ENCODE data around the gene TYW3. TPM values are rescaled to one million over a fixed set of nuclear protein-coding genes. Genes with fewer than 3 reads are reported as not detected.

Gene TYW3
- total RNA-seq, 1 experiment from 2014 or later = 32.9 TPM

DNA sequence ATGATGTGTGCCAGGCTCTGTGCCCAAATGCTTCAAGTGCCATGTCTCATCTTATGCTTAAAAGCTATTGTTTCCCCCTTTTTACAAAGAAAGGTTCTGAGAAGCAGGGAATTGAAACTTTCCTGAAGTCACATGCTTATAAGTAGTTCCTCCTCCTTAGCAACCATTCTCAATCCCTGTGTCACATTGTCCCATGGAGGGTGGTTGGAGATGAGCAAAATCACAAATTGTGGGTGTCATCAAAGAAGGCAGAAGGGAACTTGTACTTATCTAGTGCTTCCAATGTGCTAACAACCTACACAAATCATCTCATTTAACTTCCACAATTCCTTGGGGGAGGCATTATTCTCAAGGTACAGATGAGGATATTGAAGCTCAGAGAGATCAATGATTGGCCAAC, 49.3 kb upstream of the TYW3 start (continued):
- TF ChIP-seq PRRX2 (CRISPR knock-in tag; IDR thresholded peaks at IDR 0.05) (no peak), RORB (CRISPR knock-in tag; IDR thresholded peaks at IDR 0.05) (no peak), CBFB (CRISPR knock-in tag; IDR thresholded peaks at IDR 0.05; ENCODE audit: low read depth) (no peak)
- TF ChIP-seq, protein P1, sequence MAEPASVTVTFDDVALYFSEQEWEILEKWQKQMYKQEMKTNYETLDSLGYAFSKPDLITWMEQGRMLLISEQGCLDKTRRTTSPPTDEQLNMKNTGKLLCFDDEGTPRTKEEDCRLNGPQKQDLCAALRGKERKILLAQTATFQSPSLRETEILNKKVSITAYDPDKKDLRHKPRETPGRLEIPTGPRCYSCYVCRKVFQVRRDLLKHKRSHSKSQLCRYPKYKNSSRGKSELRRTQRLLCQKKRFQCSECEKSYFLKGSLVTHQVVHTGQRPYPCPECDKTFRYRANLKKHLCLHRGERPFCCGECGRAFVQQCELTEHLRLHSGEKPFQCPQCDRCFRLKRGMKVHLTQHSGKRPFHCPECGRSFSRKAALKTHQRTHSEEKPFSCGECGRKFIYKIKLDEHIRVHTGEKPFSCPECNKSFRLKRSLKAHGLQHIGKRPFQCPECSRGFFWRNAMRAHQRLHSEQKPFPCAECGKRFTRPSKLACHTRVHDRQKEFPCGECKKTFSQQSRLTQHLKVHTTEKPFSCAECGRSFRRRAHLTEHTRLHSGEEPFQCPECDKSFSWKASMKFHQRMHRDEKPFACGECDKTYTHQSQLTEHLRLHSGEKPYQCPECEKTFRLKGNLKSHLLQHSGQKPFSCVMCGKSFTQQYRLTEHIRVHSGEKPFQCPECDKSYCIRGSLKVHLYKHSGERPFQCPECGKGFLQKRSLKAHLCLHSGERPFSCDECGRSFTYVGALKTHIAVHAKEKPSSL (CRISPR knock-in tag; conservative IDR thresholded peaks at IDR 0.05) = no peak
- TF ChIP-seq, protein P2, sequence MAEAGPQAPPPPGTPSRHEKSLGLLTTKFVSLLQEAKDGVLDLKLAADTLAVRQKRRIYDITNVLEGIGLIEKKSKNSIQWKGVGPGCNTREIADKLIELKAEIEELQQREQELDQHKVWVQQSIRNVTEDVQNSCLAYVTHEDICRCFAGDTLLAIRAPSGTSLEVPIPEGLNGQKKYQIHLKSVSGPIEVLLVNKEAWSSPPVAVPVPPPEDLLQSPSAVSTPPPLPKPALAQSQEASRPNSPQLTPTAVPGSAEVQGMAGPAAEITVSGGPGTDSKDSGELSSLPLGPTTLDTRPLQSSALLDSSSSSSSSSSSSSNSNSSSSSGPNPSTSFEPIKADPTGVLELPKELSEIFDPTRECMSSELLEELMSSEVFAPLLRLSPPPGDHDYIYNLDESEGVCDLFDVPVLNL (CRISPR knock-in tag; IDR thresholded peaks at IDR 0.05; ENCODE audit: borderline replicate concordance, low read depth) = no peak
- TF ChIP-seq, protein P3, sequence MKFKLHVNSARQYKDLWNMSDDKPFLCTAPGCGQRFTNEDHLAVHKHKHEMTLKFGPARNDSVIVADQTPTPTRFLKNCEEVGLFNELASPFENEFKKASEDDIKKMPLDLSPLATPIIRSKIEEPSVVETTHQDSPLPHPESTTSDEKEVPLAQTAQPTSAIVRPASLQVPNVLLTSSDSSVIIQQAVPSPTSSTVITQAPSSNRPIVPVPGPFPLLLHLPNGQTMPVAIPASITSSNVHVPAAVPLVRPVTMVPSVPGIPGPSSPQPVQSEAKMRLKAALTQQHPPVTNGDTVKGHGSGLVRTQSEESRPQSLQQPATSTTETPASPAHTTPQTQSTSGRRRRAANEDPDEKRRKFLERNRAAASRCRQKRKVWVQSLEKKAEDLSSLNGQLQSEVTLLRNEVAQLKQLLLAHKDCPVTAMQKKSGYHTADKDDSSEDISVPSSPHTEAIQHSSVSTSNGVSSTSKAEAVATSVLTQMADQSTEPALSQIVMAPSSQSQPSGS (CRISPR knock-in tag; IDR thresholded peaks at IDR 0.05; ENCODE audit: borderline replicate concordance, low read depth) = no peak
- TF ChIP-seq, protein P4, sequence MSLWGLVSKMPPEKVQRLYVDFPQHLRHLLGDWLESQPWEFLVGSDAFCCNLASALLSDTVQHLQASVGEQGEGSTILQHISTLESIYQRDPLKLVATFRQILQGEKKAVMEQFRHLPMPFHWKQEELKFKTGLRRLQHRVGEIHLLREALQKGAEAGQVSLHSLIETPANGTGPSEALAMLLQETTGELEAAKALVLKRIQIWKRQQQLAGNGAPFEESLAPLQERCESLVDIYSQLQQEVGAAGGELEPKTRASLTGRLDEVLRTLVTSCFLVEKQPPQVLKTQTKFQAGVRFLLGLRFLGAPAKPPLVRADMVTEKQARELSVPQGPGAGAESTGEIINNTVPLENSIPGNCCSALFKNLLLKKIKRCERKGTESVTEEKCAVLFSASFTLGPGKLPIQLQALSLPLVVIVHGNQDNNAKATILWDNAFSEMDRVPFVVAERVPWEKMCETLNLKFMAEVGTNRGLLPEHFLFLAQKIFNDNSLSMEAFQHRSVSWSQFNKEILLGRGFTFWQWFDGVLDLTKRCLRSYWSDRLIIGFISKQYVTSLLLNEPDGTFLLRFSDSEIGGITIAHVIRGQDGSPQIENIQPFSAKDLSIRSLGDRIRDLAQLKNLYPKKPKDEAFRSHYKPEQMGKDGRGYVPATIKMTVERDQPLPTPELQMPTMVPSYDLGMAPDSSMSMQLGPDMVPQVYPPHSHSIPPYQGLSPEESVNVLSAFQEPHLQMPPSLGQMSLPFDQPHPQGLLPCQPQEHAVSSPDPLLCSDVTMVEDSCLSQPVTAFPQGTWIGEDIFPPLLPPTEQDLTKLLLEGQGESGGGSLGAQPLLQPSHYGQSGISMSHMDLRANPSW (CRISPR knock-in tag; conservative IDR thresholded peaks at IDR 0.05; ENCODE audit: low read depth) = no peak

GRCh38 chr1:74684301-74684700, 48.7 kb upstream of the TYW3 start:
- CTCF ChIA-PET = no interaction called here
- DNase-seq (ENCODE audit: low spot score) (no peak), ATAC-seq (no peak)
- Mint-ChIP-seq H3K27me3 (ENCODE audit: low read depth) (no peaks in the 10 kb centered on the region; the same call in 1 of the 2 replicates), H3K27ac (no peak overlapping the region), H3K4me3 (no peak overlapping the region), H3K9me3 (no peaks in the 10 kb centered on the region), H3K4me1 (no peaks in the 10 kb centered on the region), H3K36me3 (no peaks in the 10 kb centered on the region)
- no peak for TF ChIP-seq ATF1 (CRISPR knock-in tag; IDR thresholded peaks at IDR 0.05)
- TF ChIP-seq ZNF512 (CRISPR knock-in tag; IDR thresholded peaks at IDR 0.05; ENCODE audit: borderline replicate concordance) = no peak
- TF ChIP-seq, protein P5, sequence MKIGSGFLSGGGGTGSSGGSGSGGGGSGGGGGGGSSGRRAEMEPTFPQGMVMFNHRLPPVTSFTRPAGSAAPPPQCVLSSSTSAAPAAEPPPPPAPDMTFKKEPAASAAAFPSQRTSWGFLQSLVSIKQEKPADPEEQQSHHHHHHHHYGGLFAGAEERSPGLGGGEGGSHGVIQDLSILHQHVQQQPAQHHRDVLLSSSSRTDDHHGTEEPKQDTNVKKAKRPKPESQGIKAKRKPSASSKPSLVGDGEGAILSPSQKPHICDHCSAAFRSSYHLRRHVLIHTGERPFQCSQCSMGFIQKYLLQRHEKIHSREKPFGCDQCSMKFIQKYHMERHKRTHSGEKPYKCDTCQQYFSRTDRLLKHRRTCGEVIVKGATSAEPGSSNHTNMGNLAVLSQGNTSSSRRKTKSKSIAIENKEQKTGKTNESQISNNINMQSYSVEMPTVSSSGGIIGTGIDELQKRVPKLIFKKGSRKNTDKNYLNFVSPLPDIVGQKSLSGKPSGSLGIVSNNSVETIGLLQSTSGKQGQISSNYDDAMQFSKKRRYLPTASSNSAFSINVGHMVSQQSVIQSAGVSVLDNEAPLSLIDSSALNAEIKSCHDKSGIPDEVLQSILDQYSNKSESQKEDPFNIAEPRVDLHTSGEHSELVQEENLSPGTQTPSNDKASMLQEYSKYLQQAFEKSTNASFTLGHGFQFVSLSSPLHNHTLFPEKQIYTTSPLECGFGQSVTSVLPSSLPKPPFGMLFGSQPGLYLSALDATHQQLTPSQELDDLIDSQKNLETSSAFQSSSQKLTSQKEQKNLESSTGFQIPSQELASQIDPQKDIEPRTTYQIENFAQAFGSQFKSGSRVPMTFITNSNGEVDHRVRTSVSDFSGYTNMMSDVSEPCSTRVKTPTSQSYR (CRISPR knock-in tag; IDR thresholded peaks at IDR 0.05) = no peak
- TF ChIP-seq ZNF317 (CRISPR knock-in tag; IDR thresholded peaks at IDR 0.05; ENCODE audit: borderline replicate concordance, low read depth) = no peak
- TF ChIP-seq, protein P6, sequence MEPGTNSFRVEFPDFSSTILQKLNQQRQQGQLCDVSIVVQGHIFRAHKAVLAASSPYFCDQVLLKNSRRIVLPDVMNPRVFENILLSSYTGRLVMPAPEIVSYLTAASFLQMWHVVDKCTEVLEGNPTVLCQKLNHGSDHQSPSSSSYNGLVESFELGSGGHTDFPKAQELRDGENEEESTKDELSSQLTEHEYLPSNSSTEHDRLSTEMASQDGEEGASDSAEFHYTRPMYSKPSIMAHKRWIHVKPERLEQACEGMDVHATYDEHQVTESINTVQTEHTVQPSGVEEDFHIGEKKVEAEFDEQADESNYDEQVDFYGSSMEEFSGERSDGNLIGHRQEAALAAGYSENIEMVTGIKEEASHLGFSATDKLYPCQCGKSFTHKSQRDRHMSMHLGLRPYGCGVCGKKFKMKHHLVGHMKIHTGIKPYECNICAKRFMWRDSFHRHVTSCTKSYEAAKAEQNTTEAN (CRISPR knock-in tag; IDR thresholded peaks at IDR 0.05) = no peak
- TF ChIP-seq OVOL2 (CRISPR knock-in tag; IDR thresholded peaks at IDR 0.05; ENCODE audit: borderline replicate concordance) = no peak
- POLR2A ChIA-PET = no interaction called here
